Measurements from ENCODE around the gene LRRC8B. TPM values are rescaled to one million over a fixed set of nuclear protein-coding genes. Genes with fewer than 3 reads are reported as not detected.

LRRC8B gene
- total and polyA plus RNA-seq, 9 of the 15 experiments (the other 6 are each of a cell fraction or from before 2014, with no cell fraction given): 4.3 to 43.7 (median 14.4) TPM

GRCh38 chr1:89600451-89601224 lies 76.0 kb downstream of the LRRC8B start:
- no peaks in the 10 kb centered on the region for H3K9me3 ChIP-seq (replicated peaks; ENCODE audit: control insufficient read depth, insufficient read depth, low read depth, low read length)
- H3K79me2 ChIP-seq (ENCODE audit: control insufficient read depth, insufficient read depth, low read length): no peaks in the 10 kb centered on the region
- H3K9me1 ChIP-seq (ENCODE audit: control insufficient read depth, insufficient read depth, low read length): no peaks in the 10 kb centered on the region
- FAIRE-seq: no peak
- no peaks in the 10 kb centered on the region; the same call in 1 of the 2 replicates for H4K20me1 ChIP-seq (replicated peaks; ENCODE audit: control insufficient read depth, insufficient read depth, low read length)
- no peak for DNase-seq (ENCODE audit: extremely low read depth in 1 of 4, low spot score in 3 of 4)
- BruUV-seq (replicated peaks): TSS peak; percentile 7
- H3K27ac ChIP-seq (ENCODE audit: extremely low read depth, low read depth, low read length): no peak overlapping the region
- no peak overlapping the region for H3K4me3 ChIP-seq
- no peak for ATAC-seq
- in situ Hi-C loops (cut with MboI): loop anchor here (5.0 kb wide), 1 partner anchor 123 kb away; no protein-coding TSS in a partner anchor
- H2AFZ ChIP-seq (ENCODE audit: low read depth, low read length): no peak overlapping the region
- intact Hi-C loops (cut with micrococcal nuclease): no loop called here
- WGBS (ENCODE audit: insufficient coverage, low coverage, missing lambda C conversion rate): 66% methylated on average over 3 of the region's 3 CpGs
- H3K9ac ChIP-seq (ENCODE audit: insufficient read depth in 1 of 2, low read depth in 2 of 2, low read length in 2 of 2): no peak overlapping the region
- 0 out of 5 replicates have a peak, but pooled peaks cover 0 to 3% of the 10 kb centered on the region in 2 experiments for H3K4me1 ChIP-seq (replicated peaks in 1 of 2; ENCODE audit: control insufficient read depth in 2 of 2, insufficient read depth in 2 of 2, low read length in 2 of 2)
- peaks cover 21% of the 10 kb centered on the region; the same call in 2 of the 3 replicates for H3K36me3 ChIP-seq (ENCODE audit: control insufficient read depth, insufficient read depth, low read length)
- TF ChIP-seq PCBP2 (IDR thresholded peaks at IDR 0.05; ENCODE audit: low read depth, low read length, poor library complexity, severe bottlenecking): no peak
- TF ChIP-seq PCBP1 (IDR thresholded peaks at IDR 0.05; ENCODE audit: low read depth, low read length, poor library complexity, severe bottlenecking): no peak
- TF ChIP-seq ZNF232 (CRISPR knock-in tag; IDR thresholded peaks at IDR 0.05): no peak
- no peak for TF ChIP-seq ZBTB33 (CRISPR knock-in tag; IDR thresholded peaks at IDR 0.05)
- TF ChIP-seq ATF4 (CRISPR knock-in tag; IDR thresholded peaks at IDR 0.05): no peak
- no peak for TF ChIP-seq ZBTB17 (CRISPR knock-in tag; IDR thresholded peaks at IDR 0.05)
- no peak for TF ChIP-seq ZNF395 (CRISPR knock-in tag; IDR thresholded peaks at IDR 0.05)
- TF ChIP-seq PYGO2 (tag; IDR thresholded peaks at IDR 0.05): no peak
- TF ChIP-seq ZNF830 (CRISPR knock-in tag; IDR thresholded peaks at IDR 0.05): no peak
- no peak for TF ChIP-seq ZNF696 (CRISPR knock-in tag; conservative IDR thresholded peaks at IDR 0.05)
- no peak for TF ChIP-seq SRSF9 (IDR thresholded peaks at IDR 0.05; ENCODE audit: borderline replicate concordance, low read depth, low read length)
- no peak for TF ChIP-seq FOXA1 (IDR thresholded peaks at IDR 0.05; ENCODE audit: borderline replicate concordance)
- no peak for TF ChIP-seq KLF1 (tag; IDR thresholded peaks at IDR 0.05)
- 0 out of 2 replicates have a peak, but pooled peaks have one; percentile 20 for TF ChIP-seq POLR2G (IDR thresholded peaks at IDR 0.05; ENCODE audit: low read depth, low read length)
- TF ChIP-seq MEF2A (IDR thresholded peaks at IDR 0.05; ENCODE audit: control insufficient read depth, low read depth, low read length): no peak
- peak in 1 of 2 experiments; percentile 21; a peak in 1 of 4 replicates for TF ChIP-seq RAD21 (CRISPR knock-in tag; conservative IDR thresholded peaks at IDR 0.05 in 1 of 2, IDR thresholded peaks at IDR 0.05 in 1 of 2)
- TF ChIP-seq NCOR1 (IDR thresholded peaks at IDR 0.05): no peak
- ChIA-PET CTCF (ENCODE audit: low intra/inter-chr PET ratio) (interaction anchor here (1.5 to 3.0 kb wide), 2 partner anchors 80 to 118 kb away, joined by 5 to 26 read pairs; no protein-coding TSS in a partner anchor), POLR2A (interaction anchor here (0.5 to 2.7 kb wide), 5 partner anchors 14 to 245 kb away, joined by 3 to 8 read pairs (median 3); no protein-coding TSS in a partner anchor)
- H3K4me2 ChIP-seq (ENCODE audit: insufficient read depth, low read length): no peak overlapping the region
- no peaks in the 10 kb centered on the region for H3K27me3 ChIP-seq (ENCODE audit: control insufficient read depth in 2 of 2, insufficient read depth in 2 of 2, low read length in 2 of 2)
